Choroid plexus epithelial cell (primary cell): ENCODE results near the gene VMAC.

Experiments used
- DNase-seq: peaks from one replicate; pipeline ENCODE4 v3.0.0-alpha.2; 2010; ENCODE audit warnings: low read depth
- H3K4me3 ChIP-seq: 2 replicates; pipeline ENCODE4 v1.5.1; 2011; ENCODE audit warnings: low read depth, mild to moderate bottlenecking, control low read depth, low read length, moderate library complexity
- TF ChIP-seq, protein P1 (sequence below): conservative IDR thresholded peaks from 2 replicates; pipeline ENCODE4 v1.5.1; 2011; ENCODE audit warnings: low read depth, mild to moderate bottlenecking, control low read depth, inconsistent platforms, low read length, moderate library complexity

Gene VMAC

DNA sequence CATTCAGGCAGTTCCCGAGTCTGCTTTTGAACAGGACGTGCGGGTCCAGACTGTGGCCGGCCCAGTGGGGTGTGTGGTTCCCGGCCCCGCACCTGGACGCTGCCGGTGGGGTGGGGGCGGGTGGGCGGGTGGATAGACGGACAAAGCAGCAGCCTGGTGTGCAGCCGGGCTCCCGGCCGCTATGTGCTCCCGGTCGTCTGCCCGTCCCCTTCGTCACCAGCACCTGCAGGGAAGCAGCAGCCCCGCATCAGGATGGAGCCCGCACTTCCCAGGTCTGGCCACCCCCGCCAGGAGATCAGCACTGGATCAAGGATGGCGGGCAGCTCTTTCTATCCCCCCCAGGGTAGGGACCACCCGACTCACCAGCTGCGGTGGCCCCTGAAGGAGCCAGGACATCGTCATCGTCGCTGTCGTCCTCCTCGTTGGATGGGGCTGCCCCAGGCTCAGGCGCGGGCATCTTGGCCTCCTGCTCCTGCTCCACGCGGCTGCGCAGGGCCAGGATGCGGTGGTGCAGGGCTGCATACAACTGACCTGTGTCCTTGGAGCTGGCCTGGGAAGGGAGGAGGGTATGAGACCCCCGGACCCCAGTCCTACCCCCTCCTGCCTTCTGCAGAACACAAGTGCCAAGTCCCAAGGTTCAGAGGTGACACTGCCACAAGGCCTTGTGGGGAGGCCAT lies 12.9 kb downstream of the VMAC start:
- H3K4me3 ChIP-seq, result no peak overlapping the region
- TF ChIP-seq, protein P1, sequence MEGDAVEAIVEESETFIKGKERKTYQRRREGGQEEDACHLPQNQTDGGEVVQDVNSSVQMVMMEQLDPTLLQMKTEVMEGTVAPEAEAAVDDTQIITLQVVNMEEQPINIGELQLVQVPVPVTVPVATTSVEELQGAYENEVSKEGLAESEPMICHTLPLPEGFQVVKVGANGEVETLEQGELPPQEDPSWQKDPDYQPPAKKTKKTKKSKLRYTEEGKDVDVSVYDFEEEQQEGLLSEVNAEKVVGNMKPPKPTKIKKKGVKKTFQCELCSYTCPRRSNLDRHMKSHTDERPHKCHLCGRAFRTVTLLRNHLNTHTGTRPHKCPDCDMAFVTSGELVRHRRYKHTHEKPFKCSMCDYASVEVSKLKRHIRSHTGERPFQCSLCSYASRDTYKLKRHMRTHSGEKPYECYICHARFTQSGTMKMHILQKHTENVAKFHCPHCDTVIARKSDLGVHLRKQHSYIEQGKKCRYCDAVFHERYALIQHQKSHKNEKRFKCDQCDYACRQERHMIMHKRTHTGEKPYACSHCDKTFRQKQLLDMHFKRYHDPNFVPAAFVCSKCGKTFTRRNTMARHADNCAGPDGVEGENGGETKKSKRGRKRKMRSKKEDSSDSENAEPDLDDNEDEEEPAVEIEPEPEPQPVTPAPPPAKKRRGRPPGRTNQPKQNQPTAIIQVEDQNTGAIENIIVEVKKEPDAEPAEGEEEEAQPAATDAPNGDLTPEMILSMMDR, result no peak
- no peak for DNase-seq

DNA sequence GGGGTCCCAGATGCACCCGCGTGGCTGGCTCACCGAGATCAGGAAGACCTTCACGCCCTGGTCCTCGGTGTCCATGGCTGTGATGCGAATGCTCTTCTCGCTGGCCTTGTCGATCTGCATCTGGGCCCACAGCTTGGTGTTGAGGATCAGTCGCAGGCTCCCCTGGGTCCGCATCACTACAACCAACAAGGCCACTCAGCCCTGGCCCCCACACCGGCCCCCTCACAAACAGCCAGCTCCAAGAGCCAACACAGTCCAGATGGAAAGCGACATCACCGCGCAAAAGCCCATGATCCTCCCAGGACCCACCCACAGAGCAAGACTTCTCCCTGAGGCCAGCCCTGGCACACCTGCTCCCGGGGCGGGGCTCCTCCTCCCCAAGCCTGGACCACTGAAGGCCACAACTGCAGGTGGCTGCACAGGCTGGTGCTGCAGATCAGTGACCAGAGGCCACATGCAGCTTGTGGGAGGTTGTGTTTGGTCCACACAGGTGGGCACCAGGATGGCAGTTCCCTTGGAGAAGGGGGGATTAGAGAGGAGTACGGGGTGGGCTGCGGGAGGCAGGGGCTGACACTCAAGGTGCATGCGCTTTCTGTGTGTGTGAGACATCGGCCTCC lies 13.9 kb downstream of the VMAC start:
- TF ChIP-seq, protein P1, result no peak
- DNase-seq, result no peak
- no peak overlapping the region for H3K4me3 ChIP-seq

DNA sequence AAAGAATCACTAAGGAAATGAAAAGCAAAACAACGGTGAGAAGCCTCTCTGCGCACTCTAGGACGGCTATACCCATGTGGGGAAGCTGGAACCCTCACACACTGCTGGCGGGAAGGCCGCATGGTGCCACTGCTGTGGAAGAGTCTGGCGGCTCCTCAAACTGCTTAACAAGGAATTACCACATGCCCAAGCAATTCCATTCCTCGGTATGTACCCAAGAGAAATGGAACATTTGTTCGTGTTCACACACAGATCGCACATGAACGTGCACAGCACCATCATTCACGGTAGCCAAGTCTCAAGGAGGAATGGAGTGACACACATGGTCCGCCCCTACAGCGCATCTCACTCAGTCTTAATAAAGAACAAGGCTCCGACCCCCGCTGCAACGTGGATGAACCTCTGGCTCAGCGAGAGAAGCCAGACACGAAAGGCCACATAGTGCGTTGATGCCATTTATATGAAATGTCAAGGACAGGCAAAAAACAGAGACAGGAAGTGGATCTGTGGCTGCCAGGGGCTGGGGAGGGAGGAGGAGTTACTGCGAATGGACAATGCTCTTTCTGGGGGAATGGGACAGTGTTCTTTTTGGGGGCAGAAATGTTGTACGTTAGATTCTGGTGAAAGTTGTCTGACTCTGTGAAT lies 17.0 kb downstream of the VMAC start:
- TF ChIP-seq, protein P1, result no peak
- H3K4me3 ChIP-seq, result no peak overlapping the region
- no peak for DNase-seq

DNA sequence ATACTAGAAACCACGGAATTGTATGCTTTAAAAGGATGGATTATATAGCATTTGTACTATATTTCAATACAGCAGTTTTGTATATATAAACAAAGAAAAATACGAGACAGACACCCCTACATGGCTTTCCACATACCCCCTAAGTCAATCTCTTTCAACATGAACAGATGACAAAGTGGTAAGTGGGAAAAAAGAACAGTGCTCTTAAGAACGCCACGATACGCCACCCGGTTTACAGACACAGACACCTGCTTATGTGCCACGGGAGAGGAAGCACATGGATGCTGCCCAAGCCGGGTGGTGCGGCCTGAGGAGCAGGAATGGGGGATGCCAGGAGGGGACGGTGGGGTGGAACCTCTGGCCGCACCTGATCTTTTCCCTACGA lies 17.5 kb downstream of the VMAC start:
- DNase-seq, result no peak
- no peak overlapping the region for H3K4me3 ChIP-seq
- TF ChIP-seq, protein P1, result no peak

DNA sequence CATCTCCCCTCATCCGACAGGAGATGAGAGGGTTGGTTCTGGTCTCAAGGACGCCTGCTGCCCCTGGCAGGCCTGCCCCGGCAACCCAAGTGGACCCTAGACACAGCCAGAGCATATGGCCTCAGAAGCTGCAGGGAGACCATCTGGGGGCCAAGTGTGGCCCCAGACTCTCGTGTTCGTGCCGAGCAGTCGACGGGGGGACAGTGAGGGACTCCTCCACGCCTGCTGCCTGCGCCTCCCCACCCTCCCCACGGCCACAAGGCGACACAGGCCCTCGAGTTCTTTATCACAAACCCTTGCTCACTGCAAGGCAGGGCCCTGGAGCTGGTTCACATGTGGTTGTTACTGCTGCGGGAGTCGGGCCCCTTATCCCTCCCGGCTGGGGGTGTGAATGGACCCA lies 18.7 kb downstream of the VMAC start:
- TF ChIP-seq, protein P1, result no peak
- DNase-seq, result no peak
- H3K4me3 ChIP-seq, result no peak overlapping the region

GRCh38 chr19:5925830-5926427 lies 21.3 kb downstream of the VMAC start:
- no peak overlapping the region for H3K4me3 ChIP-seq
- TF ChIP-seq, protein P1, result no peak
- DNase-seq, result no peak
